Cardiac fibroblast (primary cell): Measurements from ENCODE around the gene RIPOR3.
"Not testable (repeated sequence)": the region's sequence is repeated elsewhere in the genome, so short reads cannot be mapped to it uniquely, and the experiment has no call there.

Source experiments
- DNase-seq, 2 donors: peaks; one replicate each; pipeline versions ENCODE4 v3.0.0 to v3.0.0-alpha.2; 2010; ENCODE audit warnings: low read depth in 2 of 2
- H3K4me3 ChIP-seq, 2 donors: replicated peaks in 1 of 2; 1 replicate in 1 of 2; 2 replicates in 1 of 2; pipeline ENCODE4 v1.5.1; 2011; ENCODE audit warnings: low read depth in 2 of 2, low read length in 2 of 2, mild to moderate bottlenecking in 2 of 2, moderate library complexity in 1 of 2
- TF ChIP-seq, protein P1 (sequence below): IDR thresholded peaks from one replicate; pipeline ENCODE4 v1.5.1; 2011; ENCODE audit warnings: low read depth, mild to moderate bottlenecking, low read length, inconsistent platforms

Gene RIPOR3

GRCh38 chr20:50625986-50626677, 65.2 kb downstream of the RIPOR3 start:
- no peak overlapping the region for H3K4me3 ChIP-seq
- TF ChIP-seq, protein P1, sequence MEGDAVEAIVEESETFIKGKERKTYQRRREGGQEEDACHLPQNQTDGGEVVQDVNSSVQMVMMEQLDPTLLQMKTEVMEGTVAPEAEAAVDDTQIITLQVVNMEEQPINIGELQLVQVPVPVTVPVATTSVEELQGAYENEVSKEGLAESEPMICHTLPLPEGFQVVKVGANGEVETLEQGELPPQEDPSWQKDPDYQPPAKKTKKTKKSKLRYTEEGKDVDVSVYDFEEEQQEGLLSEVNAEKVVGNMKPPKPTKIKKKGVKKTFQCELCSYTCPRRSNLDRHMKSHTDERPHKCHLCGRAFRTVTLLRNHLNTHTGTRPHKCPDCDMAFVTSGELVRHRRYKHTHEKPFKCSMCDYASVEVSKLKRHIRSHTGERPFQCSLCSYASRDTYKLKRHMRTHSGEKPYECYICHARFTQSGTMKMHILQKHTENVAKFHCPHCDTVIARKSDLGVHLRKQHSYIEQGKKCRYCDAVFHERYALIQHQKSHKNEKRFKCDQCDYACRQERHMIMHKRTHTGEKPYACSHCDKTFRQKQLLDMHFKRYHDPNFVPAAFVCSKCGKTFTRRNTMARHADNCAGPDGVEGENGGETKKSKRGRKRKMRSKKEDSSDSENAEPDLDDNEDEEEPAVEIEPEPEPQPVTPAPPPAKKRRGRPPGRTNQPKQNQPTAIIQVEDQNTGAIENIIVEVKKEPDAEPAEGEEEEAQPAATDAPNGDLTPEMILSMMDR: peak; percentile 91
- DNase-seq: peak; percentile 67 to 76

- TF ChIP-seq, protein P1: no peak
- no peak for DNase-seq
- no peak overlapping the region for H3K4me3 ChIP-seq
Observed at GRCh38 chr20:50624351-50625016, 66.9 kb downstream of the RIPOR3 start.

GRCh38 chr20:50621068-50621665, 70.2 kb downstream of the RIPOR3 start:
- DNase-seq: no peak
- TF ChIP-seq, protein P1: no peak
- no peak overlapping the region for H3K4me3 ChIP-seq

DNA sequence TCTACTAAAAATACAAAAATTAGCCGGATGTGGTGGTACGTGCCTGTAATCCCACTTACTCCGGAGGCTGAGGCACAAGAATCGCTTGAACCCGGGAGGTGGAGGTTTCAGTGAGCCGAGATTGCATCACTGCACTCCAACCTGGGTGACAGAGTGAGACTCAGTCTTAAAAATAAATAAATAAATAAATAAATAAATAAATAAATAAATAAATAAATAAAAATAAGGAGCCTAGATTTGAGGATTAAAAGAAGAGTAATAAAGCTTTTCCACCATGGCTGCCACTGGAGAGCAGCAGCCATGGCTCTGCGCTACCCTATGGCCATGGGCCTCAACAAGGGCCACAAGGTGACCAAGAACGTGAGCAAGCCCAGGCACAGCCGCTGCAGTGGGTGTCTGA, 70.9 kb downstream of the RIPOR3 start:
- not testable (repeated sequence) for DNase-seq

GRCh38 chr20:50618537-50618936, 72.8 kb downstream of the RIPOR3 start:
- H3K4me3 ChIP-seq: no peak overlapping the region
- TF ChIP-seq, protein P1: no peak
- no peak for DNase-seq

More for the DNA sequence above, 70.9 kb downstream of the RIPOR3 start:
- not testable (repeated sequence) for H3K4me3 ChIP-seq

GRCh38 chr20:50617022-50617421, 74.3 kb downstream of the RIPOR3 start:
- no peak for DNase-seq
- no peak overlapping the region for H3K4me3 ChIP-seq
- TF ChIP-seq, protein P1: no peak

DNA sequence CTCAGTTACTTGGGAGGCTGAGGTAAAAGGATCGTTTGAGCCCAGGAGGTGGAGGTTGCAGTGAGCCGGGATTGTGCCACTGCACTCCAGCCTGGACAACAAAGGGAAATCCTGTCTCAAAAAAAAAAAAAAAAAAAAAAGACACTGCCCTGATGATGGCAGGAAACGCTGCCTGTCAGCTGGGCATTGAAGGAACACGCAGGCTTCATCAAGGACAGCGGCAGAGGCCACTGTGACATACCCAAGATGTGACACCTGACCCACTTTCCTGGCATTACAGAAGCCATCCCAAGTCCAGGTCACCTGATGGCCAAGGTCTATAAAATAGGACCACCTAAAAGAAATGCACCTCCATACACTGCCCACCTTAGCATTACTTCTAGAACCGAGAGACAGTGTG, 75.9 kb downstream of the RIPOR3 start:
- no peak for DNase-seq
- no peak overlapping the region for H3K4me3 ChIP-seq
- TF ChIP-seq, protein P1: no peak
